Smooth muscle cell (in vitro differentiated cells): ENCODE results near the gene ANKDD1A. TPM values are rescaled to one million over a fixed set of nuclear protein-coding genes. Genes with fewer than 3 reads are reported as not detected.

Experiments used
- DNase-seq: peaks from one replicate; lab custom pipeline; 2025; ENCODE audit not compliant: unreplicated experiment; lab: John Stamatoyannopoulos, UW
- H2AFZ ChIP-seq: fragments of 200-600 bp; sonication (generic); 2 replicates; pipeline ENCODE4 v1.6.0; 2016; ENCODE audit warnings: antibody characterized with exemption, low read depth, mild to moderate bottlenecking
- H3F3A ChIP-seq: fragments of 200-600 bp; sonication (generic); 2 replicates; pipeline ENCODE4 v1.6.0; 2017; ENCODE audit warnings: antibody characterized with exemption, low read depth
- H3K27ac ChIP-seq: fragments of 200-600 bp; sonication (generic); 2 replicates; pipeline ENCODE4 v1.5.1; 2016; ENCODE audit warnings: low read depth, mild to moderate bottlenecking
- H3K27me3 ChIP-seq: fragments of 200-600 bp; sonication (generic); 2 replicates; pipeline ENCODE4 v1.6.1; 2016; ENCODE audit warnings: low read depth, mild to moderate bottlenecking
- H3K36me3 ChIP-seq: fragments of 200-600 bp; sonication (generic); 2 replicates; pipeline ENCODE4 v1.5.1; 2016; ENCODE audit warnings: low read depth
- H3K4me1 ChIP-seq: fragments of 200-600 bp; sonication (generic); 2 replicates; pipeline ENCODE4 v1.5.1; 2016; ENCODE audit warnings: low read depth
- H3K4me2 ChIP-seq: fragments of 200-600 bp; sonication (generic); 2 replicates; pipeline ENCODE4 v1.6.0; 2016; ENCODE audit warnings: mild to moderate bottlenecking
- H3K4me3 ChIP-seq: fragments of 200-600 bp; sonication (generic); 2 replicates; pipeline ENCODE4 v1.5.1; 2016; ENCODE audit warnings: mild to moderate bottlenecking
- H3K79me2 ChIP-seq: fragments of 200-600 bp; sonication (generic); 2 replicates; pipeline ENCODE4 v1.6.0; 2016; ENCODE audit warnings: low read depth, mild to moderate bottlenecking
- H3K9ac ChIP-seq: fragments of 200-600 bp; sonication (generic); 2 replicates; pipeline ENCODE4 v1.6.0; 2016; ENCODE audit warnings: low read depth
- H3K9me3 ChIP-seq: fragments of 200-600 bp; sonication (generic); replicated peaks from 2 replicates; pipeline ENCODE4 v1.5.1; 2016; ENCODE audit warnings: low read depth
- H4K20me1 ChIP-seq: fragments of 200-600 bp; sonication (generic); 2 replicates; pipeline ENCODE4 v1.6.0; 2016; ENCODE audit warnings: low read depth
- CTCF ChIP-seq: fragments of 200-600 bp; sonication (generic); IDR thresholded peaks from 2 replicates; pipeline ENCODE4 v1.5.1; 2017; ENCODE audit warnings: borderline replicate concordance, mild to moderate bottlenecking, antibody characterized with exemption; ENCODE audit not compliant: insufficient read depth, poor library complexity, severe bottlenecking
- WGBS: methylation state at CpG from one replicate; pipeline ENCODE4 v1.1.7; 2016; ENCODE audit warnings: low lambda C conversion rate; 5-methylcytosine and 5-hydroxymethylcytosine counted together
- polyA plus RNA-seq: library from polyadenylated mRNA; unstranded; fragments of >200 nt; fragmentation: Nextera tagmentation; extraction: Ambion mirVana; gene quantifications from 2 replicates; pipeline ENCODE4 v1.2.1, GENCODE V29; 2016
- total RNA-seq: library from RNA; depleted of rRNA; stranded (reverse); fragments of >200 nt; gene quantifications from 2 replicates; pipeline ENCODE4 v1.2.3, GENCODE V29; 2014

ANKDD1A gene
- total and polyA plus RNA-seq, 2 experiments from 2014 or later = 1.3 to 2.8 TPM

GRCh38 chr15:64949383-64950186, 37.9 kb downstream of the ANKDD1A start:
- Histone ChIP-seq H3K9me3 (no peaks in the 10 kb centered on the region), H3K27me3 (no peaks in the 10 kb centered on the region), H3K4me3 (no peak overlapping the region), H3K79me2 (no peaks in the 10 kb centered on the region), H3K36me3 (no peaks in the 10 kb centered on the region), H3K4me2 (no peak overlapping the region), H3K9ac (no peak overlapping the region), H2AFZ (no peak overlapping the region), H4K20me1 (no peaks in the 10 kb centered on the region), H3F3A (peaks cover 3% of the 10 kb centered on the region), H3K4me1 (no peaks in the 10 kb centered on the region), H3K27ac (no peak overlapping the region)
- WGBS = 94% methylated on average over 11 of the region's 11 CpGs
- no peak for DNase-seq
- no peak for TF ChIP-seq CTCF

- TF ChIP-seq CTCF = no peak
- Histone ChIP-seq H4K20me1 (no peaks in the 10 kb centered on the region), H3K36me3 (no peaks in the 10 kb centered on the region), H3F3A (peaks cover 3% of the 10 kb centered on the region), H3K9ac (no peak overlapping the region), H3K9me3 (no peaks in the 10 kb centered on the region), H2AFZ (no peak overlapping the region), H3K4me3 (no peak overlapping the region), H3K4me1 (no peaks in the 10 kb centered on the region), H3K27ac (no peak overlapping the region), H3K79me2 (no peaks in the 10 kb centered on the region), H3K27me3 (no peaks in the 10 kb centered on the region), H3K4me2 (no peak overlapping the region)
- DNase-seq = no peak
- WGBS = 86% methylated on average over 6 of the region's 6 CpGs
Observed at GRCh38 chr15:64950888-64951287, 39.2 kb downstream of the ANKDD1A start.

GRCh38 chr15:64951777-64952418, 40.2 kb downstream of the ANKDD1A start:
- no peak overlapping the region for H3K4me3 ChIP-seq
- DNase-seq = no peak
- no peak overlapping the region for H2AFZ ChIP-seq
- H3F3A ChIP-seq = peaks cover 3% of the 10 kb centered on the region
- H3K79me2 ChIP-seq = no peaks in the 10 kb centered on the region
- WGBS = 84% methylated on average over 2 of the region's 2 CpGs
- no peak for TF ChIP-seq CTCF
- no peaks in the 10 kb centered on the region for H3K27me3 ChIP-seq
- no peaks in the 10 kb centered on the region for H3K4me1 ChIP-seq
- no peaks in the 10 kb centered on the region for H3K9me3 ChIP-seq
- H4K20me1 ChIP-seq = no peaks in the 10 kb centered on the region
- no peak overlapping the region for H3K9ac ChIP-seq
- H3K4me2 ChIP-seq = no peak overlapping the region
- H3K36me3 ChIP-seq = no peaks in the 10 kb centered on the region
- no peak overlapping the region for H3K27ac ChIP-seq

- H3K36me3 ChIP-seq = no peaks in the 10 kb centered on the region
- H3K4me2 ChIP-seq = no peak overlapping the region
- no peaks in the 10 kb centered on the region for H3K79me2 ChIP-seq
- TF ChIP-seq CTCF = no peak
- 33% methylated on average over 3 of the region's 3 CpGs for WGBS
- no peaks in the 10 kb centered on the region for H3K4me1 ChIP-seq
- H2AFZ ChIP-seq = no peak overlapping the region
- no peaks in the 10 kb centered on the region for H4K20me1 ChIP-seq
- H3K27ac ChIP-seq = no peak overlapping the region
- H3K9me3 ChIP-seq = no peaks in the 10 kb centered on the region
- H3F3A ChIP-seq = peaks cover 3% of the 10 kb centered on the region
- no peak for DNase-seq
- no peak overlapping the region for H3K4me3 ChIP-seq
- H3K27me3 ChIP-seq = no peaks in the 10 kb centered on the region
- no peak overlapping the region for H3K9ac ChIP-seq
Observed at GRCh38 chr15:64954395-64954794, 42.7 kb downstream of the ANKDD1A start.
